ENCODE data around the gene RAI14.
"Not testable (repeated sequence)": the region's sequence is repeated elsewhere in the genome, so short reads cannot be mapped to it uniquely, and the experiment has no call there.

The RAI14 gene

GRCh38 chr5:34698754-34699153 is 42.6 kb downstream of the RAI14 start:
- no peak for DNase-seq (ENCODE audit: low read depth, low spot score)

GRCh38 chr5:34699155-34700077 is 43.3 kb downstream of the RAI14 start:
- no peak for DNase-seq (ENCODE audit: low read depth, low spot score)

- no peak for DNase-seq (ENCODE audit: low read depth, low spot score)
Observed at GRCh38 chr5:34700078-34700452, 43.9 kb downstream of the RAI14 start.

GRCh38 chr5:34701442-34701841 is 45.3 kb downstream of the RAI14 start:
- not testable (repeated sequence) for DNase-seq (ENCODE audit: low read depth, low spot score)

- DNase-seq (ENCODE audit: low read depth, low spot score): no peak
Observed at GRCh38 chr5:34703767-34704713, 47.9 kb downstream of the RAI14 start.

GRCh38 chr5:34706084-34706483 is 50.0 kb downstream of the RAI14 start:
- no peak for DNase-seq (ENCODE audit: low read depth, low spot score)

GRCh38 chr5:34707451-34708107 is 51.5 kb downstream of the RAI14 start:
- no peak for DNase-seq (ENCODE audit: low read depth, low spot score)

GRCh38 chr5:34708777-34709176 is 52.6 kb downstream of the RAI14 start:
- DNase-seq (ENCODE audit: low read depth, low spot score): no peak

- DNase-seq (ENCODE audit: low read depth, low spot score): peak; percentile 54
Observed at GRCh38 chr5:34709861-34710673, 53.9 kb downstream of the RAI14 start.

- DNase-seq (ENCODE audit: low read depth, low spot score): no peak
Observed at GRCh38 chr5:34712565-34712964, 56.4 kb downstream of the RAI14 start.

GRCh38 chr5:34715711-34716110 is 59.6 kb downstream of the RAI14 start:
- DNase-seq (ENCODE audit: low read depth, low spot score): no peak

GRCh38 chr5:34716986-34717385 is 60.9 kb downstream of the RAI14 start:
- DNase-seq (ENCODE audit: low read depth, low spot score): no peak

- DNase-seq (ENCODE audit: low read depth, low spot score): peak; percentile 56
Observed at GRCh38 chr5:34717426-34718327, 61.5 kb downstream of the RAI14 start.

GRCh38 chr5:34718516-34718915 is 62.4 kb downstream of the RAI14 start:
- no peak for DNase-seq (ENCODE audit: low read depth, low spot score)

GRCh38 chr5:34719029-34719428 is 62.9 kb downstream of the RAI14 start:
- DNase-seq (ENCODE audit: low read depth, low spot score): no peak

GRCh38 chr5:34721327-34721726 is 65.2 kb downstream of the RAI14 start:
- DNase-seq (ENCODE audit: low read depth, low spot score): no peak

GRCh38 chr5:34722183-34722582 is 66.1 kb downstream of the RAI14 start:
- DNase-seq (ENCODE audit: low read depth, low spot score): no peak

GRCh38 chr5:34724741-34725140 is 68.6 kb downstream of the RAI14 start:
- DNase-seq (ENCODE audit: low read depth, low spot score): no peak

- DNase-seq (ENCODE audit: low read depth, low spot score): not testable (repeated sequence)
Observed at GRCh38 chr5:34727166-34727749, 71.1 kb downstream of the RAI14 start.

GRCh38 chr5:34728236-34728635 is 72.1 kb downstream of the RAI14 start:
- DNase-seq (ENCODE audit: low read depth, low spot score): no peak

Measured in smooth muscle cell of the brain vasculature (primary cell).